K562 (cell line): ENCODE data around the gene FOXE1.

ENCODE experiments used
- COPS2 ChIP-seq: fragments of 450-650 bp; conservative IDR thresholded peaks from 2 replicates; pipeline ENCODE4 v1.6.1; 2016; ENCODE audit warnings: mild to moderate bottlenecking, moderate library complexity
- CTCF ChIP-seq, 3 experiments: IDR thresholded peaks in 2 of 3; conservative IDR thresholded peaks in 1 of 3; 2 replicates each; pipeline ENCODE4 v1.5.1; 2011 to 2012; ENCODE audit warnings: low read length in 3 of 3, mild to moderate bottlenecking in 3 of 3, control low read depth in 2 of 3, improper control_type of control experiment in 1 of 3, inconsistent platforms in 1 of 3, low read depth in 1 of 3, mixed read lengths in 1 of 3, moderate library complexity in 1 of 3; ENCODE audit not compliant: insufficient read depth in 2 of 3
- HES1 ChIP-seq: fragments of 450-650 bp; IDR thresholded peaks from 2 replicates; pipeline ENCODE4 v1.6.1; 2016; ENCODE audit warnings: low read depth, mild to moderate bottlenecking, moderate library complexity
- SAFB ChIP-seq: fragments of 200-400 bp; formaldehyde crosslinking; IDR thresholded peaks from 2 replicates; pipeline ENCODE4 v1.6.1; 2017; ENCODE audit warnings: low read depth, low read length, borderline replicate concordance
- ZNF318 ChIP-seq, 2 experiments: fragments of 450-650 bp; IDR thresholded peaks; 2 replicates each; pipeline ENCODE4 v1.6.1; 2016; ENCODE audit warnings: mild to moderate bottlenecking in 2 of 2, borderline replicate concordance in 1 of 2, low read depth in 1 of 2, moderate library complexity in 1 of 2

GRCh38 chr9:97804059-97804365 is 49.0 kb upstream of the FOXE1 start:
- TF ChIP-seq ZNF318 (IDR thresholded peaks at IDR 0.05; ENCODE audit: borderline replicate concordance in 1 of 2, low read depth in 1 of 2) (no peak), COPS2 (no peak), HES1 (no peak), CTCF (IDR thresholded peaks at IDR 0.05 in 2 of 3, conservative IDR thresholded peaks at IDR 0.05 in 1 of 3; ENCODE audit: insufficient read depth in 2 of 3, low read depth in 1 of 3, low read length in 3 of 3) (no peak), SAFB (no peak)
